HepG2 (cell line): ENCODE results near the gene DRC3. TPM values are rescaled to one million over a fixed set of nuclear protein-coding genes. Genes with fewer than 3 reads are reported as not detected.
A peak's percentile ranks its signal among the peaks of the same experiment; 100 is the strongest.

Experiments used
- NKX3-1 ChIP-seq: sonication (generic); formaldehyde crosslinking; IDR thresholded peaks from 2 replicates; pipeline ENCODE4 v1.5.0; 2020; ENCODE audit warnings: missing genetic modification reagents
- polyA plus RNA-seq, 8 experiments: library from polyadenylated mRNA; depleted of rRNA in 3 of 8; stranded (reverse) in 7 of 8; unstranded in 1 of 8; fragments of >200 nt; fragmentation: Illumina TruSeq in 4 of 8; extraction: Trizol in 4 of 8; gene quantifications; 2 replicates each; pipeline versions ENCODE4 v1.2.1 to v1.2.3, GENCODE V29; 2011 to 2016; ENCODE audit warnings: low read depth in 4 of 8, missing spikeins in 1 of 8, mixed read lengths in 1 of 8; ENCODE audit not compliant: insufficient read depth in 1 of 8
- total RNA-seq, 5 experiments: library from RNA; depleted of rRNA; stranded (reverse); fragments of >200 nt; fragmentation: Illumina TruSeq; extraction: Trizol; gene quantifications; 2 replicates each; pipeline ENCODE4 v1.2.3, GENCODE V29; 2016; ENCODE audit warnings: low read depth in 1 of 5
- TF ChIP-seq, protein P1 (sequence below): sonication (generic); formaldehyde crosslinking; IDR thresholded peaks from 2 replicates; pipeline ENCODE4 v1.5.0; 2020; ENCODE audit warnings: missing genetic modification reagents
- TF ChIP-seq, protein P2 (sequence below), 2 experiments: sonication (generic) in 1 of 2; formaldehyde crosslinking in 1 of 2; IDR thresholded peaks; 2 replicates each; pipeline versions ENCODE4 v1.6.1 to v1.9.0; 2014 to 2022; ENCODE audit warnings: antibody characterized with exemption in 1 of 2, borderline replicate concordance in 1 of 2, inconsistent platforms in 1 of 2, low read depth in 1 of 2, missing genetic modification reagents in 1 of 2

The DRC3 gene
- total and polyA plus RNA-seq, 2 of the 13 experiments (the other 11 are each of a cell fraction or from before 2014, with no cell fraction given) = 0.53 to 0.87 TPM

DNA sequence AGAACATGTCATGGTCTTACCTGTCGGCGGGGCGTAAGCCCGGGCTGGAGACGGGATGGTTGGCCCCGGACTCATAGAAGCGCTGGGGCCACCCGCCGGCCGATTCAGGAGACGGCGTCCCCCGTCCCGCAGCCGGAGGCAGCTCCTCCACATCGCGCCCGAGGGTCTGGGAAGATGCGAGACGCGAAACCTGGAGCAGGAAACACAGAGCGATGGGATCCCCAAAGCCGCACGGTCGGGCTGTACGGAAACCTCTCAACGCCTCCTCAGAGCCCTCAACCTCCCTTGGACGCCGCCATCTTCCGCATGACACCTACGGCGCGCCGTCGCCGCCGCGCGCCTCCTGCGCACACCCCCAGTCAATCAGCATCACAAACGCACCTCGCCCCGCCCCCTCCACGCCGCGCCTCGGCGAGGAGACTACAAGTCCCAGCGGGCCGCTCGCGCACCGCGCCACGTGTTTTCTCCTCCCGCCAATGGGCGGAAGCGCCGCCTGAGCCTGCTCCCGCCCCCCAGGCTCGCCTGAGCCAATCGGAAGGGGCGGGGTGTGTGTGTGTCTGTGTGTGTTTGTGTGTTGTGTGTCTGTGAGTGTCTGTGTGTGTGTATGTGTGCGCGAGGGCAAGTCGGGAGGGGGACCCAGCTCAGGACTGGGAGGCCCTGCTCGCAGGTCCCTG lies 66.3 kb downstream of the DRC3 start, which contains the start of the genes ATPAF2 and GID4 (continued):
- peak; percentile 61; the same call in 1 of the 2 replicates for TF ChIP-seq NKX3-1 (CRISPR knock-in tag)
- TF ChIP-seq, protein P1, sequence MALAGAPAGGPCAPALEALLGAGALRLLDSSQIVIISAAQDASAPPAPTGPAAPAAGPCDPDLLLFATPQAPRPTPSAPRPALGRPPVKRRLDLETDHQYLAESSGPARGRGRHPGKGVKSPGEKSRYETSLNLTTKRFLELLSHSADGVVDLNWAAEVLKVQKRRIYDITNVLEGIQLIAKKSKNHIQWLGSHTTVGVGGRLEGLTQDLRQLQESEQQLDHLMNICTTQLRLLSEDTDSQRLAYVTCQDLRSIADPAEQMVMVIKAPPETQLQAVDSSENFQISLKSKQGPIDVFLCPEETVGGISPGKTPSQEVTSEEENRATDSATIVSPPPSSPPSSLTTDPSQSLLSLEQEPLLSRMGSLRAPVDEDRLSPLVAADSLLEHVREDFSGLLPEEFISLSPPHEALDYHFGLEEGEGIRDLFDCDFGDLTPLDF = peak; percentile 90
- TF ChIP-seq, protein P2, sequence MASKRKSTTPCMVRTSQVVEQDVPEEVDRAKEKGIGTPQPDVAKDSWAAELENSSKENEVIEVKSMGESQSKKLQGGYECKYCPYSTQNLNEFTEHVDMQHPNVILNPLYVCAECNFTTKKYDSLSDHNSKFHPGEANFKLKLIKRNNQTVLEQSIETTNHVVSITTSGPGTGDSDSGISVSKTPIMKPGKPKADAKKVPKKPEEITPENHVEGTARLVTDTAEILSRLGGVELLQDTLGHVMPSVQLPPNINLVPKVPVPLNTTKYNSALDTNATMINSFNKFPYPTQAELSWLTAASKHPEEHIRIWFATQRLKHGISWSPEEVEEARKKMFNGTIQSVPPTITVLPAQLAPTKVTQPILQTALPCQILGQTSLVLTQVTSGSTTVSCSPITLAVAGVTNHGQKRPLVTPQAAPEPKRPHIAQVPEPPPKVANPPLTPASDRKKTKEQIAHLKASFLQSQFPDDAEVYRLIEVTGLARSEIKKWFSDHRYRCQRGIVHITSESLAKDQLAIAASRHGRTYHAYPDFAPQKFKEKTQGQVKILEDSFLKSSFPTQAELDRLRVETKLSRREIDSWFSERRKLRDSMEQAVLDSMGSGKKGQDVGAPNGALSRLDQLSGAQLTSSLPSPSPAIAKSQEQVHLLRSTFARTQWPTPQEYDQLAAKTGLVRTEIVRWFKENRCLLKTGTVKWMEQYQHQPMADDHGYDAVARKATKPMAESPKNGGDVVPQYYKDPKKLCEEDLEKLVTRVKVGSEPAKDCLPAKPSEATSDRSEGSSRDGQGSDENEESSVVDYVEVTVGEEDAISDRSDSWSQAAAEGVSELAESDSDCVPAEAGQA (IDR thresholded peaks at IDR 0.05; ENCODE audit: low read depth) = peak; percentile 36; the same call in 1 of the 2 replicates
- TF ChIP-seq, protein P2 (CRISPR knock-in tag; IDR thresholded peaks at IDR 0.05; ENCODE audit: borderline replicate concordance) = peak; percentile 64; the same call in 1 of the 2 replicates
- TF ChIP-seq, all 625 proteins: peak for 266
